Testis (tissue), 2 donors: ENCODE measurements around the gene CXCL13.

Source experiments
- POLR2A ChIP-seq: fragments of 450-650 bp; IDR thresholded peaks from one replicate; pipeline ENCODE4 v1.6.1; 2017; ENCODE audit warnings: antibody characterized with exemption, mild to moderate bottlenecking, moderate library complexity
- TF ChIP-seq, protein P1 (sequence below), 3 experiments: fragments of 450-650 bp in 2 of 3; fragments of 200-600 bp in 1 of 3; sonication (generic) in 1 of 3; IDR thresholded peaks; one replicate each; pipeline ENCODE4 v1.5.1; 2016 to 2019; ENCODE audit warnings: antibody characterized with exemption in 3 of 3, mild to moderate bottlenecking in 2 of 3, moderate library complexity in 1 of 3

DNA sequence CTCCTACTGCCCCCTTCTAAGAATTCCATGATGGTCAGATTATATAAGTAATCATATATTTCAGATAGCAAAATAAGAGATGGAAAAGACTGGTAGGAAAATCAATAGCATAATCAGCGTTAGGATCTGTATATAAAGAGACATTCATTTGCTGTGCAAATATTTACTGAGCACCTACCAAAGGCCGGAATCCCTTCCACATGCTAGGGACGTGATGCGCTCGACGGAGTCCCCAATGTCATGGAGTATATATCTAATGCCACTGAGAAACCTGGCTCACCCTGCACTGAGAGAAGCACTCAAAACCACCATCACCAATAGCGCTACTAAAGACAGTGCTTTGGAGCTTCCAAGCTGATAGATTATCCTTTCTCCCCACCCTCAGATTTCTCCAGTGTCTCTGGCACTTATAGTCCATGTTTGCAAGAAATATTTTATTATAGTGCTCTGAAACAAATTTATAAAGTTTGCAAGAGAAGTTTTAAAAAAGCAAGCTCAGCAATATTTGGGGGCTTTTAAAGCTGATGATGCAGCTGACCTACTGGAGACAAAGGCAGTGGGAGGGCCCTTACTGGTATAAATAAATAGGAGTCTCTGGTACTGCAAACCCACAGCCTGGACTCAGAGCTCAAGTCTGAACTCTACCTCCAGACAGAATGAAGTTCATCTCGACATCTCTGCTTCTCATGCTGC is at the start of gene CXCL13:
- TF ChIP-seq, protein P1, sequence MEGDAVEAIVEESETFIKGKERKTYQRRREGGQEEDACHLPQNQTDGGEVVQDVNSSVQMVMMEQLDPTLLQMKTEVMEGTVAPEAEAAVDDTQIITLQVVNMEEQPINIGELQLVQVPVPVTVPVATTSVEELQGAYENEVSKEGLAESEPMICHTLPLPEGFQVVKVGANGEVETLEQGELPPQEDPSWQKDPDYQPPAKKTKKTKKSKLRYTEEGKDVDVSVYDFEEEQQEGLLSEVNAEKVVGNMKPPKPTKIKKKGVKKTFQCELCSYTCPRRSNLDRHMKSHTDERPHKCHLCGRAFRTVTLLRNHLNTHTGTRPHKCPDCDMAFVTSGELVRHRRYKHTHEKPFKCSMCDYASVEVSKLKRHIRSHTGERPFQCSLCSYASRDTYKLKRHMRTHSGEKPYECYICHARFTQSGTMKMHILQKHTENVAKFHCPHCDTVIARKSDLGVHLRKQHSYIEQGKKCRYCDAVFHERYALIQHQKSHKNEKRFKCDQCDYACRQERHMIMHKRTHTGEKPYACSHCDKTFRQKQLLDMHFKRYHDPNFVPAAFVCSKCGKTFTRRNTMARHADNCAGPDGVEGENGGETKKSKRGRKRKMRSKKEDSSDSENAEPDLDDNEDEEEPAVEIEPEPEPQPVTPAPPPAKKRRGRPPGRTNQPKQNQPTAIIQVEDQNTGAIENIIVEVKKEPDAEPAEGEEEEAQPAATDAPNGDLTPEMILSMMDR (IDR thresholded peaks at IDR 0.05), result no peak
- TF ChIP-seq POLR2A, result no peak
